Fibroblast of skin of abdomen (primary cell): Measurements from ENCODE around the gene MGMT.

Source experiments
- DNase-seq: peaks from one replicate; pipeline ENCODE4 v3.0.0-alpha.2; 2013

The MGMT gene

GRCh38 chr10:129521161-129522025 lies 54.4 kb downstream of the MGMT start:
- DNase-seq: no peak

GRCh38 chr10:129522041-129522585 lies 55.1 kb downstream of the MGMT start:
- no peak for DNase-seq

GRCh38 chr10:129523031-129523722 lies 56.1 kb downstream of the MGMT start:
- DNase-seq: no peak

- DNase-seq: no peak
These were observed 56.8 kb downstream of the MGMT start for GRCh38 chr10:129523723-129524316.

- peak; percentile 12 for DNase-seq
These were observed 57.9 kb downstream of the MGMT start for GRCh38 chr10:129524936-129525335.

GRCh38 chr10:129525401-129525801 lies 58.4 kb downstream of the MGMT start:
- peak; percentile 79 for DNase-seq

GRCh38 chr10:129526943-129527342 lies 59.9 kb downstream of the MGMT start:
- no peak for DNase-seq

GRCh38 chr10:129528376-129528978 lies 61.4 kb downstream of the MGMT start:
- DNase-seq: no peak

- DNase-seq: no peak
These were observed 63.5 kb downstream of the MGMT start for GRCh38 chr10:129530581-129530980.

GRCh38 chr10:129531195-129531968 lies 64.3 kb downstream of the MGMT start:
- DNase-seq: peak; percentile 74

- peak; percentile 11 for DNase-seq
These were observed 65.1 kb downstream of the MGMT start for GRCh38 chr10:129531969-129532660.

- DNase-seq: no peak
These were observed 65.8 kb downstream of the MGMT start for GRCh38 chr10:129532838-129533237.

- no peak for DNase-seq
These were observed 66.2 kb downstream of the MGMT start for GRCh38 chr10:129533281-129533680.

- DNase-seq: no peak
These were observed 67.8 kb downstream of the MGMT start for GRCh38 chr10:129534826-129535225.

GRCh38 chr10:129536336-129536735 lies 69.3 kb downstream of the MGMT start:
- no peak for DNase-seq

GRCh38 chr10:129537151-129537550 lies 70.1 kb downstream of the MGMT start:
- DNase-seq: no peak

GRCh38 chr10:129538236-129538635 lies 71.2 kb downstream of the MGMT start:
- no peak for DNase-seq

GRCh38 chr10:129541200-129541599 lies 74.2 kb downstream of the MGMT start:
- DNase-seq: no peak

- DNase-seq: no peak
These were observed 74.9 kb downstream of the MGMT start for GRCh38 chr10:129541748-129542487.

GRCh38 chr10:129542589-129542988 lies 75.5 kb downstream of the MGMT start:
- no peak for DNase-seq
